Measurements from ENCODE around the gene FNIP2.
"Not testable (repeated sequence)": the region's sequence is repeated elsewhere in the genome, so short reads cannot be mapped to it uniquely, and the experiment has no call there.

The FNIP2 gene
- 30.2 to 37.3 reads per million in 2 donors for total RNA-seq

DNA sequence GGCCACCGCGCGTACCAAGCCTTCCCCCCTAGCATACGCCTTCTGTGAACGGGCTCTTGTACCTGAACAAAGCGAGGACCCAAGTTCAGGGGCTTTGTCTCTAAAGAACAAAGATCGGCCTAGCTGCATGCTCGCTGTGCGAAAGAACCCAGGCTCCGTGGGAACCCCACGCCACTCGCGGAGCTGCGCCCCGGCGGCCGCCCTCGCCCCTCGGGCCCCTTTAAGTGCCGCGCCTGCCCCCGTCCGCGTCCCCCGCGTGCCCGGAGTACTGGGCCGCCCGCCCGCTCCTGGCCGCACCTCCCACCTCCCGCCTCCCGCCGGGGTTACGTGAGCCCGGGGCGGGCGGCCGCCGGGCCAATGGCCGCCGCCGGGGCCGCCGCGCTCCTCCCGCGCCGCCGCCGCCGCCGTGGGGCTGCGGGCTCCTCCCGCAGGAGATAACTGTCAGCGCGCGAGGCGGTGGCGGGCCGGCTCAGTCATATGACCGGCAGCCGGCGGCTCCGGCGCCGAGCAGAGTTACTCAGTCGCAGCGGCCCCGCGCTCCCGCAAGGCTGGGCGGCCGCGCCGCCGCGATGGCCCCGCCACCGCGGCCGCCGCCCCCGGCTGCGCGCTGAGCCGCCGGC, at the start of gene FNIP2:
Gene FNIP2, plus strand, starts transcription at position 472 of the 620 bp plus-strand sequence. CDS start 187 bp downstream, outside the sequence.
- peak; percentile 42 to 82 (median 76) for DNase-seq

DNA sequence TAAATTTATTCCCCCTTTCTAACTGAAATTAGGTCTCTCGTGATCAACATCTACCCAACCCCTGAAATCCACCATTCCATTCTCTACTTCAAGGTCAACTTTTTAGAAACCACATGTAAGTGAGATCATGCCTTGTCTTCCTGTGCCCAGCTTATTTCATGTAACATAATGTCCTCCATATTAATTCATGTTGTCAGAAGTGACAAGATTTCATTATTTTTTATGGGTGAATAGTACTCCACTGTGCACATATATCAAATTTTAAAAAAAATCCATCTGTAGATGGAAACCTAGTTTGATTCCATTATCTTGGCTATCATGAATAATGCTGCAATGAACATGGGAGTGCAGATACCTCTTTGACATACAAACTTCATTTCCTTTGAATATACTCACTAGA, 47.1 kb upstream of the FNIP2 start:
- DNase-seq = no peak

- peak in 1 of 5 experiments; percentile 19 for DNase-seq
Measured at GRCh38 chr4:158722291-158722916, 46.4 kb upstream of the FNIP2 start.

- peak; percentile 63 to 90 (median 72) for DNase-seq
Measured at GRCh38 chr4:158722917-158723793, 45.7 kb upstream of the FNIP2 start, which contains the start of gene PPID. PPID (minus strand) TSS chr4:158723396; CDS start chr4:158723288, 108 bp downstream.

DNA sequence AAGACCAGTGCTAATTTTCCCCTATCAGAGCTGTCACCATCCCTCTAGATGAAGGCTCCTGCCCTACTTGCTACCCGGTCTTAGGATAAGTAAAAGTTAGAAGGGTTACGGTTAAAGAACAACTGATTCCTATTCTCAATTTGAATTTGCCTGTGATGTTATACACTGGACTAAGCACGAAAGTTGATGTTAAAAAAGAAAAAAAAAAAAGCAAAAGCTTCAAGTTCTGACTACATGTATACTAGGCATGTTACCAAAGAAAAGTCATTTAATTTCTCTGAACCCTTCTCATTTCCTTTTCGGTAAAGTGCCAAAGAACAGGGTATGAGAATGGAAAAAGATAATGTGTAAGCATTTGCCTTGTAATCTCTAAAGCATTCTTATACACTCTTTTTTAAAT, 44.2 kb upstream of the FNIP2 start:
- peak in 1 of 5 experiments; percentile 49 for DNase-seq

GRCh38 chr4:158726633-158727032, 42.2 kb upstream of the FNIP2 start:
- no peak for DNase-seq

DNA sequence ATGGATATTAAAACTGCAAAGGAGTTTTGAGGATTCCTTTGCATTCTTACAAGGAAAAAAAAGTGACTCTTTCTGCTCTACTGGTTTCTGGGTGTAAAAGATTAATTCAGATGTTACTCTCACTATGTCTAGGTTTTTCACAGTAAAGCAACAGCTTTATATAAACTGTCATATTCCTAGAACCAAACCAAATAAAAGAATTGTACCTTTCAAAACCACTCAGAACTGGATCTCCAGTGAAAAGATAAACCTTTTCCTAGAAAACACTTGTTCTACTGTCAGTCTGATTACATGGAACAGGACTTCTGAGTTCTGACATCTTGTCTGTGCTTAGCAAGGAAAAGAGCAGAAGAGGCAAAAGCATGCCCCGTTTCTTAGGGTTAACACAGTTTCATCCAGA, 40.6 kb upstream of the FNIP2 start:
- no peak for DNase-seq

GRCh38 chr4:158729716-158730559, 38.9 kb upstream of the FNIP2 start:
- peak in 4 of 5 experiments; percentile 6 to 78 (median 20) for DNase-seq

DNA sequence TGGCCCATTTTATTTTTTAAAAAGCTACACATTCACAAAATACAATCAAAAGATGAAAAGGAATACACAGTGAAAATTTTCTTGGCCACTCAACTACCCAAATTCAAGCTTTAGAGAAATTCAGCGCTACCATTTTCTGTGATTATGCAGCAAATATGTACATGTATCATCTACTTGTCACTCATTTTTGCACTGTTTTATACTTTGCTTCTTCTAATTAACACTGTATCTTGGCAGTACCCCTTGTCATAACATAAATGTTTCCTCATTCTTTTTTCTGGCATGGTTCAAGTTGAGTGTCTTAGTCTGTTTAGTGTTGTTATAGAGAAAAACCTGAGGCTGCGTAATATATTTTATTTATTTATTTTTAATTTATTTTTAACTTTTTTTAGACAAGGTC, 30.0 kb upstream of the FNIP2 start:
- DNase-seq = no peak

- no peak for DNase-seq
Measured at GRCh38 chr4:158739600-158739999, 29.2 kb upstream of the FNIP2 start.

- no peak for DNase-seq
Measured at GRCh38 chr4:158741326-158742021, 27.4 kb upstream of the FNIP2 start.

DNA sequence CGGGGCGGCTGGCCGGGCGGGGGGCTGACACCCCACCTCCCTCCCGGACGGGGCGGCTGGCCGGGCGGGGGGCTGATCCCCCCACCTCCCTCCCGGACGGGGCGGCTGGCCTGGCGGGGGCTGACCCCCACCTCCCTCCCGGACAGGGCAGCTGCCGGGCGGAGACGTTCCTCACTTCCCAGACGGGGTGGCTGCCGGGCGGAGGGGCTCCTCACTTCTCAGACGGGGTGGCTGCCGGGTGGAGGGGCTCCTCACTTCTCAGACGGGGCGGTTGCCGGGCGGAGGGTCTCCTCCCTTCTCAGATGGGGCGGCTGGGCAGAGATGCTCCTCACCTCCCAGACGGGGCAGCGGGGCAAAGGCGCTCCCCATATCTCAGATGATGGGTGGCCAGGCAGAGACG, 22.3 kb upstream of the FNIP2 start:
- DNase-seq = not testable (repeated sequence)

GRCh38 chr4:158750379-158750778, 18.4 kb upstream of the FNIP2 start:
- no peak for DNase-seq

DNA sequence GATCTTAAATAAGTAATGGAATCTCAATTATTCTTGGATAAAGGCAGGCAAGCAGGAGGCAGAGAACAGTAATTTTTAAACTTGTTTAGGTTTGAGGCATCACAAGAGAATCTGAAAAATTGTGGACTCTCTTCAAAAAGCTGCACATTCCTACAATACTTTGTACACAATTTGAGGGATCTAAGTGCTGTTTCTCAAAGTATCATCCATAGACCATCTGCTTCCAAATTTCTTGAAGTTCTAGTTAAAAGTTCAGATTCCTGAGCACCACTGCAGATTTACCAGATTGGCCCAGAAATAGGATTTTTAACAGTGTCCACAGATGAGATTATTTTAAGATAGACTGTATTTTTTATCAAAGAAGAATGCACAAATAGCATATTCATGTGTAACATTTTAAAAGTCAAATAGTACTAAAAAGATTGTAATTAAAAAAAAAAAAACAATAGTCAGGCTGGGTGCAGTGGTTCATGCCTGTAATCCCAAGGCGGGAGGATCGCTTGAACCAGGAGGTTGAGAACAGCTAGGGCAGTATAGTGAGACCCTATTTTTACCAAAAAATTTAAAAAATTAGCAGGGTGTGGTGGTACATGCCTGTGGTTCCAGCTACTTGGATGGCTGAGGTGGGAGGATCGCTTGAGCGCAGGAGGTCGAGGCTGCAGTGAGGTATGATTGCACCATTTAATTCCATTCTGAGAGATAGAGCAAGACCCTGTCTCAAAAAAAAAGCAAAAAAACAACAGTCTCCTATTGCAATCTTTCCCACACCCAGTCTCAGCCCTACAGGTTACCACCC, 14.2 kb upstream of the FNIP2 start:
- no peak for DNase-seq

GRCh38 chr4:158755819-158756218, 13.0 kb upstream of the FNIP2 start:
- DNase-seq = not testable (repeated sequence)

GRCh38 chr4:158756588-158756987, 12.2 kb upstream of the FNIP2 start:
- DNase-seq = no peak

DNA sequence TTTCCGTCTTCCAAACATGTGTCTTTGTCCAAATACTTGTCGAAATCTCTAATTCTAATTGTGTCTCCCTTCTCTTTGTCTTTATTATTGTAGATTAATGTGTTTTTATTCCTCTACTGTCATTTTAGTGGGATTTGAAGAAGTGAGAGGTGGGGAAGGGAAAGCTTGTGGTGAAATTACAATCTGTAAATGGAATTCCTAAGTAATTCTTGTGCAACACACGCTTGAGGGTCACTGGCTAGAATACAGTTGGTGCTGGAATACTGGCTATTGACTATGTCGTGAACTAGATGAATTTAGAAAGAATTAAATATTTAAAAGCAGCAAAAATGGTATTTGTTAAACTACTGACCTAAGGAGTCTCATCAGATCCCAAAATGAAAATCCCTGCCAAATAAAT, 10.7 kb upstream of the FNIP2 start:
- no peak for DNase-seq

DNA sequence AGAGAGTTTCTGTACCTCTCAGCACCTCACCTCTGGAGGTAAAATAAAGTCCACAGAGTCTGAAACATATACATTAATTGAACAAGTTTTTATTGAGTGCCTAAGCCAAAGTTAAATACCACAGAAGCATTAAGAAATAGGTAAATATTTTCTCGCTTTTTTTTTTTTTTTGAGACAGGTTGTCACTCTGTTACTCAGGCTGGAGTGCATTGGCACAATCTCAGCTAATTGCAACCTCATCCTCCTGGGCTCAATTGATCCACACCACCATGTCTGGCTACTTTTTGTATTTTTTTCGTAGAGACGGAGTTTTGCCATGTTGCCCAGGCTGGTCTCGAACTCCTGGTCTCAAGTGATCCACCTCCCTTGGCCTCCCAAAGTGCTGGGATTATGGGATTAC, 10.1 kb upstream of the FNIP2 start:
- no peak for DNase-seq

- not testable (repeated sequence) for DNase-seq
Measured at GRCh38 chr4:158759539-158759938, 9.3 kb upstream of the FNIP2 start.

DNA sequence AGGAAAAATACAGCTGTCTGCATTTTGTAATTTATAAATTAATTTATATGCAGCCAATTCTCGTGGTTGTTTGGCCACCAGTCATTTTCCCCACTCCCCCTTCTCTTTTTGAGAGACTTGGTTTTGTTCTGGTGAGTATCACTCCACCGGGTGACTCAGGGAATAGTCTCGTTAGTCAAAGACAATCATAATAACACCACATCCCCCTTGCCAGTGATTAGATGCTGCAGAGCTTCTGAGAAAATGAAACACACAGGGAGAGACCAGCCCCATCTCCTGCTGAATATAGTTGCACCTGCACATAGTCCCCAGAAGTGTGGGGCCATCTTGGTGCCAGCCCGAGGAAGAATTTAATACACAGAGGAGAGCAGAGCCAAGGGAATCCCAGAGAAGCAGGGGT, 8.0 kb upstream of the FNIP2 start:
- DNase-seq = no peak

DNA sequence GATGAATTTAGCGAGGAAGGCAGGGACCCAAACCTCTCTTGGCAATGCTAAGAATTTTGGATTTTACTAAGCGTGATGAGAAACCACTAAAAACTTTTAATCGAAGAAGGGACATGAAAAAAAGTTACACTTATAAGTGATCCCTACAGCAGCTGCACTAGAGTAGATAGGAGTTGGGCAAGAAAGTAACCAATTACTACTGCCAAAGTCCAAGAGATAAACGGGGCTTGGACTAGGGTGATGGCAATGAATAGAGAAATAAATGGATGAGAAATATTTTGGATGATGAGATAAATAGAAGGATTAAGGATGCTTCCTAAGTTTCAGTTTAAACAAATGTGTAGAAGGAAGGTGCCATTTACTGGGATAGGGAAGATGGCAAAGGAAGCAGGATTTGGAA, 6.3 kb upstream of the FNIP2 start:
- no peak for DNase-seq

Data from T-helper 2 cell (primary cell).